HG03139 (cell line): Measurements from ENCODE around the gene TMEM151B.
A peak's percentile ranks its signal among the peaks of the same experiment; 100 is the strongest.
"Not testable (repeated sequence)": the region's sequence is repeated elsewhere in the genome, so short reads cannot be mapped to it uniquely, and the experiment has no call there.

Experiments
- ATAC-seq: cut with Tn5 transposase; IDR thresholded peaks from one replicate; pipeline ENCODE4 v1.9.1; 2021; ENCODE audit not compliant: unreplicated experiment

The TMEM151B gene

DNA sequence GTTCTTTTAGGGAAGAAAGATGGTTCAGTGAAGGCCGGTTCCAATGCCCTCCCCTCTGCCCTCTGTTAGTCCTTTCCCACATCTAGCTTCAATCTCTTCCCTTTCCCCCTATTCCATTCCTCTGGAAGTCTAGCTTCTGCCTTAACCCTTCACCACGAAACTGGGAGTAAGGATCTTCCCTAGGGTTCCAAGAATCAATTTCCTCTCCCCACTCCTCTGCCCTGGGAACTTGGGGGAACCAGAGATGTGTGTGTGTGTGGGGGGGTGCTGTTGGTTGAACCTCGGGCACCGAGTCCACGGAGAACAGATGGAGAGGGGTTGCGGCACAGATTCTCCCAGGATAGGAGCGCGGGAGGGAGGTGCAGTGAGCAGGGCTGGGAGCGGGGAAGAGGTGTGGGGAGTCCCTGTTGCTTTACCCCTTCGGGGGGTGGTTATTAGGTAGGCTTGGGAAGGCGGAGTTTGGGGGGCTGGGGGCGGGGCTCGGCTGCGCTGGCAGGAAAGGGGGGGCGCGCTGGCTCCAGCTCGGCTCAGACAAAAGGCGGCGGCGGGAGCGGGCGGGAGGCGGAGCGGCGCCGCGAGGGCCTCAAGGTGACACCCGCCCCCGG, at the start of gene TMEM151B:
Gene TMEM151B, plus strand, starts transcription at position 530 of the 605 bp plus-strand sequence. CDS start 293 bp downstream, outside the sequence.
- no peak for ATAC-seq

DNA sequence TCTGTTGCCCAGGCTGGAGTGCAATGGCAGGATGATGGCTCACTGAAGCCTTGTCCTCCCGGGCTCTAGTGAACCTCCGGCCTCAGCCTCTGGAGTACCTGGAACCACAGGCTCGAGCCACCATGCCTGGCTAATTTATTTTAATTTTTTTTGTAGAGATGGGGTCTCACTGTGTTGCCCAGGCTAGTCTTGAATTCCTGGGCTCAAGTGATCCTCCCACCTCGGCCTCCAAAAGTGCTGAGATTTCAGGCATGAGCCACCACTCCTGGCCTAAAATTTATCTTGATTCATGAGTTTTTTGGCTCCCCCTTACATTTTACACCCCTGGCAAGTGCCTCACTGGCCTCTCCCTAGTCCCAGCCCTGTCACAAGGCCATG, 49.3 kb upstream of the TMEM151B start:
- no peak for ATAC-seq

DNA sequence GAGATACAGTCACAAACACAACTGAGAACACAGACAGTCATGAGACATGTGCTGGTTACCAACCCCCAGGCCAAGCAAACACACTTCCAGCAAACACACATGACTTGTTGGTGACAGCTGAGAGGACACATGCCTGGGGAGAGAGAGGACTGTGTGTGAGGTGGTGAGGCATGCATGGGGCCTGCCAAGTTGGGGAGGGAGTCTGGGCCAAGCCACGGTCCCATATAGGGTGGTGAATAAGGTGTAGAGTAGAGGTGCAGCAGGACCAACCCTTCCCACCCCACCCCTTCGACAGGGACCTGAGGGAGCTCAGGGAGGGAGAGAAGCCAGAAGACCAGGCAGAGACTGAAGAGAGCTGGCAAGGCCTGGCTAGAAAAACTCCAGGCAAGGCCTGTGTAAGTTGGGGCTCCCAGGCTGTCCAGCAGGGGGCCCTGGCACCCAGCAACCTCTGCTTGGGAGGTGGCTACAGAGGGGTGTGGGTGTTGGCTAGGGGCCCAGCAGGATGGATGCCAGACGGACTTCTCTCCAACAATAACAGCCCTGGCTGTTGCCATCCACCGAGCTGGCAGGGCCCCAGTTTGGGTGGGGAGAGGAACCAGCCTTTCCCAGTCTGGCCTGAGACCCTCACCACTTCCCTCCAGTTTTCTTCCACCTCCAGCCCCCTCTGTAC, 48.8 kb upstream of the TMEM151B start:
- peak; percentile 46 for ATAC-seq

DNA sequence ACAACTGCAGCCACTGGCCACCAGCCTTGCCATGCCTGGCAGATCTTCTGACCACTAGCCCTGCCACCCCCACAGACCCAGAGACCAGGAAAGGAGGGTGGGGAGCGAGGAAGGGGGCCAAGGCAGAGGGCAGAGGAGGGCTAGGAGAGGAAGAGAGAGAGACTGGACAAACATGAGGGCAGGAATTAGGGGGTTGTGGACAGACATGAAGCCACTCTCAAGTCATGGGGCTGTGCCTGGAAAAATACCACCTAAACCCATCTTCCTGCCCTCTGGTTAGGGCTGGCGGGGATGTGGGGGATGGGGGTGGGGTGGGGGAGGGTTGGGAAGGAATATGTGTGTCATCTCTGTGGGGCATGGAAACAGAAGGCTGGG, 48.3 kb upstream of the TMEM151B start:
- no peak for ATAC-seq

DNA sequence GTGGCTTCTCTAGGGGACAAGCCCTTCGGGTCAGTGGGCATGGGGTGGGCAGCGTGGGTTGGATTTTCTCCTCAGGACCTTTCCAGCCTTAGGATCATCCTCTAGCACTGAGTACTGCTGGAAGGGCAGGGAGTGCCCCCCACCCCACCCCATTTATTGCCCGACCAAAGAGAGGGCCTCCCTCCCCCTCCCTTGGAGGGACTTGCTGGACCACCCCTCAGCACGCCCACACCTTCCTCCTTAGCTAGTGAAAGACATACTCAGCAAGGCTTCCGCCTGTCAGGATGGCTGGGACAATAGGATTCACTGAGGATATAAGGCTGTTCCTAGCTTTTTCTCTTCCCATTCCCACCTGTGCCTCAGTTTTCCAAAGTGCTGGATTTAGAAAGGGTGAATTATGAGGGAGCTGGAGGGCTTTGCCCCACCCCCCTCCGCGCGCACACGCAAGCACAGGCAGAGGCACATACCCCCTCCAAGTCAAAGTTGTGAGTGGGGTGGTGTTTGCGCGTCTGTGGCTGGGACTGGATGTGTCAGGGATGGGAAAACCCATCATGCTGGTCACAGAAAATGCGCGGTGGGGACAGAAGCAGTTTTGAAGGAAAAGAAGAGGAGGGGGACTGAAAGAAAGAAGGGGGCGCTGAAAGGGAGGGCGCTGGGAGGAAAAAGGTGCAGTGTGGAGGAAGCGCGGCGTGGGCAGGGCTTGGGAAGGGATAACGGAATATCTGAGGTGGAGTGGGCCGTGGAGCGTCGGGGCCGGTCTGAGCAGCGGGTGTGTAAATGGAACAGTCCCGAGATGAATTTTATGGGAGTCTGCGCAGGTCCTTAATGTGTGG, 47.5 kb upstream of the TMEM151B start:
- no peak for ATAC-seq

DNA sequence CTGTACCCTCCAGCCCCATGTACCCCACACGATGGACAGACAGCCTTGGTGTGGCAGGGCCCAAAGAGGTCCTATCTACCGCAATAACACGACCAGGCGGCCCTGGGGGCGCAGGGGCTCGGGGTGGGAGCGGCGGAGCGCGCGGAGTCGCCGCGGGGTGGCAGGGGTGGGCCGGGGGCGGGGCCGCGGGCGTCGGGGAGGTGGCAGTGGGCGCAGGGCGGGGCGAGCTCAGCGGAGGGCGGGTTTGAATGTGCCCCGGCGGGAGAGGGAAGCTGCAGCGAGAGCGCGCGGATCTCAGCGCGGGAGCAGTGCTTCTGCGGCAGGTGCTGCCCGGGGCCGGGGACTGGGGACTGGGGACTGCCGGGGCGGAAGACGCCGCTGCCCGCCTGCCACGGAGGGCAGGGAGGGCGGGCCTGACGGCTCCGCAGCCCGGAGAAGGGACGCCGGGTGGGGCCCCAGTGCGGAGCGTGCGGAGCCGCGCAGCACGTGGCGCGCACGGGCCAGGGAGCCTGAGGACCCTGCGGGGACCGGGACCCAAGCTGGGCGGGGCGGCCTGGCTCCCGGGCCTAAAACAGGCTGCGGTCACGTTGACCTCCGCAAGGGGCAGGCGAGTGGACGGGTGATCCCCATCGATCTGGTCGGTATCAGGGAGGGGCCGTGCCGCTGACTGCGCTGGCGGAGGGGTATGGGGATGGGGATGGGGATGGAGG, 46.8 kb upstream of the TMEM151B start, which contains the start of gene SLC29A1:
Gene SLC29A1, plus strand, starts transcription at position 277 of the 710 bp plus-strand sequence. CDS start 3,719 bp downstream, outside the sequence.
- ATAC-seq, result no peak

DNA sequence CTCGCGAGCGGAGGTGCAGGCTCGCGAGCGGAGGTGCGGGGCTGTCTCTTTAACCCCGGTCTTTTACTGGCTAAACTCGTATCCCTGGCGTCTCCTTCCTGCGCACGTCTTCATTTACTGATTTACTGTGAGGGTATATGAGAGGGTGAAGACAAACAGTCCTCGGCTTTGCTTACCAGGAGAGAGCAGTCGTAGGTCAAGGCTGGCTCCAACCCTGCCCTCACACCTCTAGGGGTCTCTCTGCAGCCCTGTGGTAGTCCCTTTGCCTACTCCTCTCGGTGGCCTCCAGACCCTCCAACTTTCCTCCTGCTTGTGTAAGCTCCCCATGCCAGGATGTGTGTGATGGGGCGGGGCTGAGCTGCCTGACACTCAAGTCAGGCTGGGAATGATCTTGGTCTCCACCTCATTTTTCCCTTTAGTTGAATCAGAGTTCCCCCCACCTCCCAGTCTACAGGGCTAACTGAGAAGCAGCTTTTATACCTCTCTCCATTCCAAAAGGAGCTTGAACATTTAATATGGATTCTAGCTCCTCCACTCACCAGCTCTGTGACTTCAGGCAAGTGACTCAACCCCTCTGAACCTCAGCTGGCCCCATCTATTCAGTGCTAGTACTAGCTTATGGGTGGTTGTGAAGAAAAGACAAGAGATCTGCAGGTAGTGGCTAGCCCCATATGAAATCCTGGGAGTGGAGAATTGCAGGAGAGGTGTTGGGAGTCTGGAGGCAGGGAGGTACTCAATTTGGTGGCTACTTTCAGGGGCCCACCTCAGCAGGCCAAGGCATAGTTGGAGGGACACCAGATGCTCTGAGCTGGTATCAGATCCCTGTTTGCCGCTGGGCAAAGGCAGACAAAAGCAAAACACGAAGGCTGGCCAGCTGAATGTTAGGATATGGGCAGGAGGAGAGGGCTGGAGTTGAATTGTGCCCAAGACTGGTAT, 46.0 kb upstream of the TMEM151B start:
- ATAC-seq, result no peak

DNA sequence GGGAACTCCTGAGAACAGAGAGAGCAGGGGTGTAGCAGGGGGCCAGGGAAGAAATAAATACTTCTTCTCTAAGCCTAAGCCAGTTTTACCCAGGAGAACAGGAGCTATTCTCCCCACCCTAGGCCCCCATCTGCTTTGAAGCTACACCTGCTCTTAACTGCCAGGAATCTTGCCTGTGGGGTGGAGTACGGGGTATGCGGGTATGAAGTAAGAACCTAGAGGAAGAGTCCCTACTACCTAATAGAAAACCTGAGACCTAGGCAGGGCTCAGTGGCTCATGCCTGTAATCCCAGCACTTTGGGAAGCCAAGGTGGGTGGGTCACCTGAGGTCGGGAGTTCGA, 45.3 kb upstream of the TMEM151B start:
- ATAC-seq, result no peak

DNA sequence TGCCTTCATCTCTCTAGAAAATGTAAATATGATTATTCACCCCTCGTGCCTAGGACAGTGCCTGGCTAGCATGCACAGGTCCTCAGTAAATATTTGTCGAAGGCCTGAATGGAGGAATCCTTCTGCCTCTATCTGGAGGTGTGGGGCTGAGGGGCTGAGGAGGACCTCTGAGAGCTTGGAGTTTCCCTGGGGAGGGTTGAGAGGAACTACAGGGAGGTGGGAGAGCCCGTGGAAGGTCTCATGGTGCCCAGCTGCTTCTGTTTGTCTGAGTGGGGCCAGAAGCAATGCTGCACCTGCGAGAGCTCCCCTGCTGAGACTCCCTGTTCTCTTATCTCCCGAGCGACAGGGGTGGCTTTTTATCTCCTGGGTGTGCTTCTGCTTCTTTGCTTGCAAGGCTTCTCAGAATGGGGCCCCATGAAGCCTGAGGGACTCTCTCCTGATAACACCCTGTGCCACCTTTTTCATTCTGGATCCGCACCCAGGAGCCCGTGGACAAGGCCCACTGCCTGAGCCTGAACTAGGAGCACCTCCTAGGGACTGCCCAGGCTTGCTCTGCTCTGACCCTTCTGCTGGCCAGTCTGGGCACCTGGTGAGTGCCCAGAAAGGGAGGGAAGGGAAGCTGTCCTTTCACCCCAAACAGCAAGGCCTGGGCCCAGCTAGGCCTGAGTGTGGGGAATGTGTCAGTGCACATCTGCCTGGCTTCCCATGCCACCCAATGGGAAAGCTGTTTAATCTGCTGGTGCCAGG, 44.5 kb upstream of the TMEM151B start:
- no peak for ATAC-seq

DNA sequence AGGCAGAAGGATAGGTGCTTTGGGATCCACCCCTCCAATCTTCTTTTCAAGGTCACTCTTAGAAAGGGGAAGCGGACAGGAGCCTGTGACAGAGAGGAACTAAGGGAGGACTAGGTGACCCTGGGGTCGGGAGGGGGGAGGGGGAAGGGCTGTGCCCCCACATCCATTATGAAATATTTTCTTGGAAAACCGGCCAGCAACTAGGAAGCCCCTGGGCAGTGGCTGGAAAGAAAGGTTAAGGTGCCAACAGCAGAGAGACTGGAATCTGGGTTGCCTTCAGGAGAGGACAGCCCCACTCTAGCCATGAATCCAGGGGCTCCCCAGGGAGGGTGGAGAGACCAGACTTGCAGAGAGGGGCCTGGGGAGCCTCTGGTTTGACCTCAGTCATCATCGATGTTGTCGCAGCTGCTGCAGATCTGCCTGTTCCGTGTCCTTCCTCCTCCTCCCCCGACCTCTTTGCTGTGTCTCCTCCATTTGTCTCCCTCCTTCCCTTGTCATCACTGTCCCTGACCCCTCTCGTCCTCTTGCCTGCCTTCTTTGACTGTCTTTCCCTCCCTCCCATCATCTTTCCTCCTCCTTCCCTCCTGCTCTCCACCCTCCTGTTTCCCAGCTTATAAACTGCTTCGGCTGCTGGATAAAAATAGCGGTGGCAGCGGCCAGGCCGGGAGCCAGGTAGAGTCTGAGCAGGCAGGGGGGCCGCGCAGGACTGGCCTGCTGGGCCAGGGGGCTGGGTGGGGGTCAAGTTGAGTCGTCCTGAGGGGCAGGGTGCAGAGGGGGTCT, 43.7 kb upstream of the TMEM151B start:
- no peak for ATAC-seq

DNA sequence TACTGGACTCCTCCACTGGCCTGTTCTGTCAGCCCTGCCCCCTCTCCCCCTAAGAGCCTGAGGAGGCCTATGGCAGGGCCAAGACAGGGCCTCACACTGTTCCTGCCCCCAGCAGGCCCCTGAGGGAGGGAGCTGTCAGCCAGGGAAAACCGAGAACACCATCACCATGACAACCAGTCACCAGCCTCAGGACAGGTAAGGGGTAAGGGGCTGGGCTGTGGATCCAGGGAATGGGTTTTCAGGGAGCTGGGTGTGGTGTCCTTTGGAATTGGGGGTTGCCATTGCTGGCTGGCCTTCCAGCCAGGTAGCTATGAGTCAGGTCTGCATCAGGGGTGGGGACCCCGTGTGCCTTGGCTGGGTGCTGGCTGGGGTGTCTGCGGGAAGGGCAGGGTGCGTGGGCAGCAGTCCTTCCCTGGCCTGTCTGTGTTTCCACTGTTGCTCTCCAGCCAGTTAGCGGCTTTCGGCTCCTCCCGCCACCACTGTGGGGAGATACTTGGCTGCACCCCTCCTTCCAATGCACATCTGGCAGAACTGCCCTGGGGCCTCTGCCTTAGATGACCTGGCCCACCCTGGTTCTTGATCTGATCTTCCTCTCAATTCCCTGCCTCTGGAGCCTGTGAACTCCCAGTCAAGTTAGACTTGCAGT, 43.0 kb upstream of the TMEM151B start:
- ATAC-seq, result no peak

DNA sequence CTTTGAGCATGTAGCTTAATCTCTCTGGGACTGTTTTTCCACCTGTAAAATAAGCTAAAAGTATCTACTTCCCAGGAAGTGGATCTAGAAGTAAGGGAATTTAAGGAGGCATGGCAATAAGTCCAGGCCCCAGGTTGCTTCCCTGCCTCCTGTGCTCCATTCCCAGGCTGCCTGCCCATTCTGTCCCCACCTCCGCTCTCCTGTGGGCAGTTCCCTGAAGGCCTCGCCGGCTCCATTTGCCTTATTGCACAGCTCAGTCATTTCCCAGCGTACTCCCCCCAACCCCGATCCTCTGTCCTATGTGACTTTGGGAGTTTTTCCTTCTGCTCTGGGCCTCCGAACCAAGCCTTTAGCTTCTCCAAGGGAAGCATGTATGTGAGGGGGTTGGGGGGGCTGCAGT, 42.2 kb upstream of the TMEM151B start:
- ATAC-seq, result no peak

DNA sequence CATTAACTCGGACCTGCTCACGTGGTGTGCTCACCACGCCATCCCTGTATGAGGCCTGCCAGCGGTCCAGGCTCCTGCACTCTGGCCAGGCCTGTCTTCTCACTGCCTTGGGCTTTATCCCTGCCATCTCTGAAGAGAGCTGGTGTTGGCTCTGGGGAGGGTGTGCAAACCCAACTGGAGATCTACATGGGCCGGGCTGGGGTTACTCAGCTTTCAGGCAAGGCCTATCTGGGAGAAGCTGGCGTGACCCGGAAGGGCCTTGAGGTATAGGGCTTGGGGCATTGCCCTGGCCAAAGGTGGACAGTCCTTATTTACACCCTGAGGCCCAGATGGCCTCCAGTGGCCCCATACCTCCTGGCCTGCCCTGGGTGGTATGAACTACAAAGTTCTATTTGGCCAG, 41.8 kb upstream of the TMEM151B start:
- no peak for ATAC-seq

DNA sequence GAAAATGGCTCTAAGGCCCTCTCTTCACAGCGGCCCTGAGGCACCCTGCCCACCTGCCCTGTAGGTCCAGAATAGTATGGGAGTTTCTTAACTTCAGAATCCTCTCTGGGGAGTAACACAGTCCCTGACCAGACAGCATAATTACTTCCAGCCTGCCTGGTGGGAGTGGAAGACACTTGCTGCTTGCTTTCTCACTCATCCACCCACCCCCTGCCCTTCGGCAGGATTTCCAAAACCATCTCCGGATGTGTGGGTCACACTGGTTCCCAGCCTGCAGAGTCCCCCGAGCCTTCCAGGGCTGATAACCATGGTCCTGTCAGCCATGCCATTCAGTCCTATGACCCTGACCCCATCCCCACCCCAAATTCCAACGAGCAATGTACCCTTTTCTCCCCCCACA, 41.4 kb upstream of the TMEM151B start:
- ATAC-seq, result no peak

DNA sequence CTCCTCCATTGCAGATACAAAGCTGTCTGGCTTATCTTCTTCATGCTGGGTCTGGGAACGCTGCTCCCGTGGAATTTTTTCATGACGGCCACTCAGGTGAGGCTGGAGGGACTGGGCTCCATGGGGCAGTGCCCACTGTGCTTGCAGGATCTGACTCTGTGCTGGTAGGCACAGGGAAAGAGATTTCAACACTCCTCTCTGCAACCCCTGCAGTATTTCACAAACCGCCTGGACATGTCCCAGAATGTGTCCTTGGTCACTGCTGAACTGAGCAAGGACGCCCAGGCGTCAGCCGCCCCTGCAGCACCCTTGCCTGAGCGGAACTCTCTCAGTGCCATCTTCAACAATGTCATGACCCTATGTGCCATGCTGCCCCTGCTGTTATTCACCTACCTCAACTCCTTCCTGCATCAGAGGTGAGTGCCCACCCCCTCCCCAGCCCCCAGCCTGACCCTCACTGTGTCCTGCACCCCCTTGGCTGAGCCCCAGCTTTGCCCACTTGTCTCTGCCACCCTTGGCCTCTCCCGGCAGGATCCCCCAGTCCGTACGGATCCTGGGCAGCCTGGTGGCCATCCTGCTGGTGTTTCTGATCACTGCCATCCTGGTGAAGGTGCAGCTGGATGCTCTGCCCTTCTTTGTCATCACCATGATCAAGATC, 40.7 kb upstream of the TMEM151B start:
- no peak for ATAC-seq

DNA sequence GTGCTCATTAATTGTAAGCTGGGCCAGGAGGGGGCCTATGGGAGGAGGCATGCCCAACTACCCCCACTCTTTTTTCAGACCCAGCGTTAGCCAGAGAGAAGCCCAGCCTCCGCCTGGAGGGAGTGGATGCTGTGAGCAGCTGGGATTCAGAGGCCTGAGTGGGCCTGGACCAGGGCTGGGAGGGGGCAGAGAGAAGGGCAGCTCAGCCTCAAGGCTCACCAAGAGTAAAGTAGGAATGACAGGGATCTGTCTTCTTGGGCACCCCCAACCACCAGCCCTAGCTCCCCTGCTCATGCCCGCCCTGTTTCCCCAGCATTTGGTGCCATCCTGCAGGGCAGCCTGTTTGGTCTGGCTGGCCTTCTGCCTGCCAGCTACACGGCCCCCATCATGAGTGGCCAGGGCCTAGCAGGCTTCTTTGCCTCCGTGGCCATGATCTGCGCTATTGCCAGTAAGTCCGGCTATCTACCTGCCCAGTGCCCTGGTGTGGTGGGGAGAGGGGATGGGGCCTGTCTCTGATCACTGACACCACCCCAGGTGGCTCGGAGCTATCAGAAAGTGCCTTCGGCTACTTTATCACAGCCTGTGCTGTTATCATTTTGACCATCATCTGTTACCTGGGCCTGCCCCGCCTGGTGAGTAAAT, 40.1 kb upstream of the TMEM151B start:
- no peak for ATAC-seq

DNA sequence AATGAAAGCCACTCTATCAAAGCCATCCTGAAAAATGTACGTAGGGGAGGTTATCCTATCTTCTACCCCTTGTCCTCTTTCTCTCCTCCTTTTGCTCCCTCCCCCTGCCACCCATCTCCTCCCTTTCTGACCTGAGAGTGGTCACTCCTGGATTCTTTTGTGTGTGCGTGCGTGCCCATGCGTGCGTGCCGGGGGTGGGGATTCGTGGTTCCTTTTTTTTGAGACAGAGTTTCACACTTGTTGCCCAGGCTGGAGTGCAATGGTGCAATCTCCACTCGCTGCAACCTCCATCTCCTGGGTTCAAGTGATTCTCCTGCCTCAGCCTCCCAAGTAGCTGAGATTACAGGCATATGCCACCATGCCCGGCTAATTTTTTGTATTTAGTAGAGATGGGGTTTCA, 38.8 kb upstream of the TMEM151B start:
- ATAC-seq, result not testable (repeated sequence)
